Dendritic cell treated with granulocyte-macrophage colony-stimulating factor and Interleukin-4, amounts not matched to agents 40 ng/mL and 50 ng/mL, for 4 days (primary cell): ENCODE data around the gene CXCL14.

Experiments used
- H3K27ac Mint-ChIP-seq: one replicate; pipeline ENCODE4 v1.8.0; 2022; ENCODE audit warnings: mild to moderate bottlenecking, mixed read lengths
- H3K27me3 Mint-ChIP-seq: one replicate; pipeline ENCODE4 v1.8.0; 2022; ENCODE audit warnings: mild to moderate bottlenecking, mixed read lengths
- H3K36me3 Mint-ChIP-seq: one replicate; pipeline ENCODE4 v1.8.0; 2022; ENCODE audit warnings: low read depth, mixed read lengths
- H3K4me1 Mint-ChIP-seq: one replicate; pipeline ENCODE4 v1.8.0; 2022; ENCODE audit warnings: low read depth, mixed read lengths
- H3K4me3 Mint-ChIP-seq: one replicate; pipeline ENCODE4 v1.8.0; 2022; ENCODE audit warnings: mild to moderate bottlenecking, moderate library complexity, mixed read lengths
- H3K9me3 Mint-ChIP-seq: one replicate; pipeline ENCODE4 v1.8.0; 2022; ENCODE audit warnings: mixed read lengths
- intact Hi-C: fragments of 100-400 bp; cut with micrococcal nuclease; formaldehyde crosslinking; loops from one replicate; pipeline ENCODE4 v1.15.0; 2022

Gene CXCL14

DNA sequence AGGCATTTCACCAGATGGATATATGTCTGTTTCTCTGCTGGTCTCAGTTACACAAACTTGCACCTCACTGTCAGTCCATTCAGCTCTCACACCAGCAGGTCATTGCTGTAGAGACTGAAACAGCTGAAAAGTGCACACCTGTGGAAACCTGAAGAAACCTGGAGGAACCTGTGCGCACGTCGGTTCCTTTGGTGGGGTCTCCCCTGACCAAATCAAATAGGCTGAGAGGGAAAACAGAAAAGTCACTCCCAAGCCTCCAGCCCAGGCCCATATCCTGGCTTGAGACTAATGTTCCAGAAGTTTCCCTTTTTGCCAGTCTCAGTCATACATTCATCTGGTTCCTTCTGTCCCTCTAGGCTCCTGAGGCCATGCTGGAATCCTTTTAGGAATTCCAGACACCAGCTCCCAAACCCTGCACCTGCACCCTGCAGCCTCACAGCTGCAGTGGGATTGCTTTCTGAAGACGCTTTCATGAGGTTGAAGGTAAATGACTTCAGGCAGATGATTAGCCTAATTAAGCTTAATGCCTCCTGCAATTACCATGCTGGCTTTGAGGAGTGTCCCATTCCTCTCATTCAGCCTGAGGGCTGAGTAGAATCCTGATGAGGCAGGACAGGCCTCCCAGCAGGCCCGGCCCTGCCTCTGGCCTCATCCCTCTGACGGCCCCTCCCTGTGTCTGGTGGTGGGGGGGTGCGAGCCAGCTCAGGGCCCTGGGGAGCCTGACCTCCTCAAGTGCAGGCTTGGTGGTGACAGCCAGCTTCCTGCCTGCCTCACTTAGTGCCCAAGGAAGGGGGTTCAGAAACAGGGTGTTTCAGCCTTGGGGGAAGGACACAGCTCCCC is 24.3 kb upstream of the CXCL14 start:
- intact Hi-C loops = no loop called here
- H3K36me3 Mint-ChIP-seq = no peaks in the 10 kb centered on the region

GRCh38 chr5:135601466-135601865 is 22.7 kb upstream of the CXCL14 start:
- intact Hi-C loops = no loop called here
- H3K36me3 Mint-ChIP-seq = no peaks in the 10 kb centered on the region

More for the DNA sequence above, 24.3 kb upstream of the CXCL14 start:
- Mint-ChIP-seq H3K4me1 (peaks cover 4% of the 10 kb centered on the region), H3K27me3 (peaks cover 17% of the 10 kb centered on the region), H3K27ac (no peak overlapping the region), H3K9me3 (no peaks in the 10 kb centered on the region), H3K4me3 (no peak overlapping the region)

GRCh38 chr5:135600971-135601381 is 22.2 kb upstream of the CXCL14 start:
- Mint-ChIP-seq H3K4me3 (no peak overlapping the region), H3K27me3 (peaks cover 14% of the 10 kb centered on the region), H3K9me3 (no peaks in the 10 kb centered on the region), H3K36me3 (no peaks in the 10 kb centered on the region), H3K27ac (no peak overlapping the region), H3K4me1 (peaks cover 4% of the 10 kb centered on the region)
- intact Hi-C loops = no loop called here

More at GRCh38 chr5:135601466-135601865, 22.7 kb upstream of the CXCL14 start:
- Mint-ChIP-seq H3K27me3 (peaks cover 12% of the 10 kb centered on the region), H3K9me3 (no peaks in the 10 kb centered on the region), H3K4me1 (peaks cover 4% of the 10 kb centered on the region), H3K27ac (no peak overlapping the region), H3K4me3 (no peak overlapping the region)

DNA sequence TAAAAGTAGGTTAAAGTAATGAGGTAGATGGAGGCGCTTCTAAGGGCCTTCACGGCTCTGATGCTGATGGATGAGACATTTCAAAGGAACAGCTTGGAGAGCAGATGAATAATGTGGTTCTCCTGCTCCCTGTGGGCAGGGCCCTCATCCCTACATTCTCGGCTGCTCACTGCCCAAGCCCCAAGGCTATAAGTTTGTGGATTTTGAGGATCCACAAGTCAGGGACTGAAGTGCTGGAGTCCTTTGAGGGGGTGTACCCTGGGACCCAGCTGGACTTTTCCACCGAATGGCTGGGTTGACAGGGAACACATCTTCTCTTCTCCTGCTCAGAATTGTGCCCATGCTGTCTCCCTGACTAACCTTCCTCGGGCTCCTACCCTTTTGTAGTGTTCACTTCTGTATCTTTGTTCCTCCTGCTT is 21.4 kb upstream of the CXCL14 start:
- peaks cover 15% of the 10 kb centered on the region for H3K27me3 Mint-ChIP-seq
- peaks cover 4% of the 10 kb centered on the region for H3K4me1 Mint-ChIP-seq
- no peaks in the 10 kb centered on the region for H3K9me3 Mint-ChIP-seq
- H3K27ac Mint-ChIP-seq = no peak overlapping the region
- H3K4me3 Mint-ChIP-seq = no peak overlapping the region
- no peaks in the 10 kb centered on the region for H3K36me3 Mint-ChIP-seq
- intact Hi-C loops = no loop called here

DNA sequence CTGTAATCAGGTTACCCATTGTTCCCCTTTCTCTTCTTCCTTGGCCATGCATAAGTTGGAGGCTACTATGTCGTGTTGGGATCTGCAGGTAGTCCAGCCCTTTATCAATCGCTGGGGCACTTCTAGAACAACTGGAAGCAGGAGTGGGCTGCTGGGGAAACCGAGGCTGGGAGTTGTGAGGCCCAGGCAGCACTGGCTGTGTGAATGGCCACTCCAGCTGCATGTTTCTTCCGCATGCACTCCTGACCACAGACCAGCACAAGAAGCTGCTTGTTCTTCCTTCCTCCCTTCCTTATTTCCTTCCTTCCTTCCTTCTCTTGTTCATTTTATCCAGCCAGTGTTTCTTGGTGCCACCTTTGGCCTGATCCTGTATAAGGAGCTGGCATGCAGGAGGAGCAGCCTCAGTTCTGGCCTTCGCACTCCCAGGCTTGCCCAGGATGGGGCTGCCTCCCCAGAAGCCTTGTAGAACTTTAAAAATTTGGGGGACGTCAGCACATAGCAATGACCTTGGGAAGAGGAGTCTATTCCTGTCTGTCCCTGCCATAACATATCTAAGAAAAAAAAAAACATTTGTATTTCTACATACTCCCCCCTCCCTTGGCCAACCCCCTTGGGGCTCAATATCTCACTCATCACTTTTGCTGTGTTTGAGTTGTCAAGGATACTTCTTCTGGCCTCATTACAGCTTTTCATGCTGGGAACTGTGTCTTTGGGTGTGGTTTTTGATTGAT is 20.8 kb upstream of the CXCL14 start:
- Mint-ChIP-seq H3K27me3 (peaks cover 15% of the 10 kb centered on the region), H3K9me3 (no peaks in the 10 kb centered on the region), H3K27ac (no peak overlapping the region), H3K4me1 (peaks cover 4% of the 10 kb centered on the region), H3K36me3 (no peaks in the 10 kb centered on the region), H3K4me3 (no peak overlapping the region)
- intact Hi-C loops = no loop called here

- H3K4me3 Mint-ChIP-seq = no peak overlapping the region
- no peaks in the 10 kb centered on the region for H3K36me3 Mint-ChIP-seq
- no peaks in the 10 kb centered on the region for H3K9me3 Mint-ChIP-seq
- peaks cover 4% of the 10 kb centered on the region for H3K4me1 Mint-ChIP-seq
- H3K27me3 Mint-ChIP-seq = peaks cover 15% of the 10 kb centered on the region
- no peak overlapping the region for H3K27ac Mint-ChIP-seq
- intact Hi-C loops = no loop called here
Observed at GRCh38 chr5:135598691-135599395, 20.1 kb upstream of the CXCL14 start.

GRCh38 chr5:135596788-135597187 is 18.0 kb upstream of the CXCL14 start:
- H3K27ac Mint-ChIP-seq = no peak overlapping the region
- no peaks in the 10 kb centered on the region for H3K36me3 Mint-ChIP-seq
- peaks cover 4% of the 10 kb centered on the region for H3K4me1 Mint-ChIP-seq
- no peaks in the 10 kb centered on the region for H3K9me3 Mint-ChIP-seq
- H3K4me3 Mint-ChIP-seq = no peak overlapping the region
- H3K27me3 Mint-ChIP-seq = peaks cover 22% of the 10 kb centered on the region
- intact Hi-C loops = no loop called here

- Mint-ChIP-seq H3K27me3 (peaks cover 22% of the 10 kb centered on the region), H3K36me3 (no peaks in the 10 kb centered on the region), H3K9me3 (no peaks in the 10 kb centered on the region), H3K4me1 (peaks cover 4% of the 10 kb centered on the region), H3K4me3 (no peak overlapping the region), H3K27ac (no peak overlapping the region)
- intact Hi-C loops = no loop called here
Observed at GRCh38 chr5:135596157-135596763, 17.5 kb upstream of the CXCL14 start.

DNA sequence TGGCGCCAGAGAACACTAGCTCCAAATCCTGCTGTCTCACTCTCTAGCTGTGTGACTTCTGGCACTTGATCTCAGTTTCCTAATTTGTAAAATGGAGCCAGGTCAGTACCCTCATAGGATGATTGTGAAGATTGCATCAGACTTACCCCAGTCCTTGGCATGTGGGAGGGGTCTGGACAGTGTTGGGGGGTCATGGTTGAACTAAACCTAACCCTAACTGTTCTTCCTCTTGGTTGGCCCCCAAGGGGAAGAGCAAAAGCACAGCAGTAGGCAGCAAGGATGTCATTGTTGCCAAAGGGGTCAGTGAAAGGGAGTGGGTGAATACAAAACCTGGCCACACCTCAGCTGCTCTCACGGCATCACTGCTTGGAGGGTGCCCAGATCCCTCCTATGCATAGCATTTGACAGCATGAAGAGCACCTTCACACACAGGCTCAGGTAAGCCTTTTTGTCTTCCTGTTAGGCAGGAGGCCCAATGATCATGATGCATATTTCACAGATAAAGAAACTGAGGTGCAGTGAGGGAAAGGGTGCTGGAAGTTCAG is 15.7 kb upstream of the CXCL14 start:
- H3K27ac Mint-ChIP-seq = no peak overlapping the region
- H3K4me3 Mint-ChIP-seq = no peak overlapping the region
- no peaks in the 10 kb centered on the region for H3K4me1 Mint-ChIP-seq
- peaks cover 24% of the 10 kb centered on the region for H3K27me3 Mint-ChIP-seq
- no peaks in the 10 kb centered on the region for H3K9me3 Mint-ChIP-seq
- intact Hi-C loops = no loop called here
- H3K36me3 Mint-ChIP-seq = no peaks in the 10 kb centered on the region

- Mint-ChIP-seq H3K27me3 (peaks cover 22% of the 10 kb centered on the region), H3K36me3 (no peaks in the 10 kb centered on the region), H3K9me3 (no peaks in the 10 kb centered on the region), H3K4me1 (no peaks in the 10 kb centered on the region), H3K4me3 (no peak overlapping the region), H3K27ac (no peak overlapping the region)
- intact Hi-C loops = no loop called here
Observed at GRCh38 chr5:135593886-135594285, 15.1 kb upstream of the CXCL14 start.

- Mint-ChIP-seq H3K27me3 (peaks cover 20% of the 10 kb centered on the region), H3K4me3 (no peak overlapping the region), H3K36me3 (no peaks in the 10 kb centered on the region), H3K27ac (no peak overlapping the region), H3K4me1 (no peaks in the 10 kb centered on the region), H3K9me3 (no peaks in the 10 kb centered on the region)
- intact Hi-C loops = no loop called here
Observed at GRCh38 chr5:135593141-135593540, 14.3 kb upstream of the CXCL14 start.

DNA sequence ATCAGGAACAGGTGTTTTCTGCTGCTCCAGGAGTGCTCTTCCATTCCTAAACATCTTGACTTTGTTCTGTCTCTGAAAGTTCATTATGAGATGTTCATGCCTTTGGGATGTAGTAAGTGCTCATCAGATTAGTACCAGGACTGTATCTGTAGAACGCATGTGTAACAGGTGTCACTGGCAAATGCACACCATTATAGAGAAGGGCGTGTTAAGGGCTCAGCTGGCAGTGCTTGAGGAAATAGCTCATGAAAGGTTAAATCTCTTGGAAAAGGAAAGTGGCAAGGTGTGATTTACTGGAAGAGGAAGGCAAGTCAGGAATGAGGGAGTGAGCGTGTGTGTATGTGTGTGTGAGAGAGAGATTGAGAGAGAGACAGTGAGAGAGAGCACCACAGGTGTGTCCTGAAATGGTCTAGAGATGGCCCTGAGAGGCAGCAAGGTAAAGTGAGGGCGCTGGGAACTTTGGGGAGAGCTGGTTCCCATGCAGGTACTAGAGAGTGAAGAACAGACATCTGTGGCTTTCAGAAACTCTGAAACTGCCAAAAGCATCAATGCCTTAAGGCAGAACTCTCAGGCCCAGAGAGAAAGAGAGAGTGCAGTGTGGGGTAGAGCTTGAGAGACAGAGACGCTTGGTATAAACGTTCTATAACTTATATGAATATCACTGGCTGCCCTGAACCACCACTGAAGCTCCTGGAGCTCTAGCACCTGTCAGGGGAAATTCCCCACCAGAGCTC is 13.7 kb upstream of the CXCL14 start:
- intact Hi-C loops = no loop called here
- Mint-ChIP-seq H3K36me3 (no peaks in the 10 kb centered on the region), H3K27ac (no peak overlapping the region), H3K4me1 (no peaks in the 10 kb centered on the region), H3K9me3 (no peaks in the 10 kb centered on the region), H3K4me3 (no peak overlapping the region), H3K27me3 (peaks cover 18% of the 10 kb centered on the region)

GRCh38 chr5:135591277-135591676 is 12.5 kb upstream of the CXCL14 start:
- Mint-ChIP-seq H3K4me1 (no peaks in the 10 kb centered on the region), H3K27ac (no peak overlapping the region), H3K4me3 (no peak overlapping the region), H3K36me3 (no peaks in the 10 kb centered on the region), H3K9me3 (no peaks in the 10 kb centered on the region), H3K27me3 (peaks cover 17% of the 10 kb centered on the region)
- intact Hi-C loops = no loop called here
